ENCODE data around the gene CDH18. TPM values are rescaled to one million over a fixed set of nuclear protein-coding genes. Genes with fewer than 3 reads are reported as not detected.
"Not testable (repeated sequence)": the region's sequence is repeated elsewhere in the genome, so short reads cannot be mapped to it uniquely, and the experiment has no call there.

CDH18 gene
- total RNA-seq, 3 donors from 2014 or later, result 0.76 TPM; not detected in 2

- TF ChIP-seq CTCF (IDR thresholded peaks at IDR 0.05), result no peak
- intact Hi-C loops (cut with DNase I, micrococcal nuclease), result no loop called here
- Histone ChIP-seq H3K4me3 (no peak overlapping the region), H3K4me1 (ENCODE audit: low read depth) (no peaks in the 10 kb centered on the region), H3K9me3 (peaks cover 35% of the 10 kb centered on the region), H3K36me3 (ENCODE audit: low read depth) (no peaks in the 10 kb centered on the region)
- ATAC-seq, result no peak
- no peak for DNase-seq
These were observed 150.3 kb downstream of the CDH18 start for GRCh38 chr5:19837536-19838174.

- no peaks in the 10 kb centered on the region for H3K36me3 ChIP-seq (ENCODE audit: low read depth)
- ATAC-seq (no peak), DNase-seq (no peak)
- H3K4me3 ChIP-seq, result no peak overlapping the region
- peaks cover 31% of the 10 kb centered on the region for H3K9me3 ChIP-seq
- no peaks in the 10 kb centered on the region for H3K4me1 ChIP-seq (ENCODE audit: low read depth)
- intact Hi-C loops (cut with DNase I, micrococcal nuclease), result no loop called here
- TF ChIP-seq CTCF (IDR thresholded peaks at IDR 0.05), result no peak
These were observed 152.6 kb downstream of the CDH18 start for GRCh38 chr5:19835442-19835841.

GRCh38 chr5:19812720-19813119 is 175.3 kb downstream of the CDH18 start:
- peaks cover 12% of the 10 kb centered on the region for H3K9me3 ChIP-seq
- ATAC-seq; intact Hi-C loops (cut with DNase I, micrococcal nuclease); H3K36me3 ChIP-seq (ENCODE audit: low read depth); DNase-seq; H3K4me3 ChIP-seq; H3K4me1 ChIP-seq (ENCODE audit: low read depth): not testable (repeated sequence)

GRCh38 chr5:19806756-19807155 is 181.2 kb downstream of the CDH18 start:
- no peak for TF ChIP-seq CTCF (IDR thresholded peaks at IDR 0.05)
- ATAC-seq (no peak), DNase-seq (no peak)

GRCh38 chr5:19802686-19803085 is 185.3 kb downstream of the CDH18 start:
- Histone ChIP-seq H3K4me1 (ENCODE audit: low read depth) (no peaks in the 10 kb centered on the region), H3K9me3 (peaks cover 11% of the 10 kb centered on the region), H3K4me3 (no peak overlapping the region), H3K36me3 (ENCODE audit: low read depth) (no peaks in the 10 kb centered on the region)
- intact Hi-C loops (cut with DNase I, micrococcal nuclease), result no loop called here
- DNase-seq (no peak), ATAC-seq (no peak)
- no peak for TF ChIP-seq CTCF (IDR thresholded peaks at IDR 0.05)

More at GRCh38 chr5:19806756-19807155, 181.2 kb downstream of the CDH18 start:
- H3K4me3 ChIP-seq, result no peak overlapping the region
- intact Hi-C loops (cut with DNase I, micrococcal nuclease), result no loop called here
- H3K4me1 ChIP-seq (ENCODE audit: low read depth), result no peaks in the 10 kb centered on the region
- H3K36me3 ChIP-seq (ENCODE audit: low read depth), result no peaks in the 10 kb centered on the region
- H3K9me3 ChIP-seq, result peaks cover 14% of the 10 kb centered on the region

GRCh38 chr5:19795218-19795617 is 192.8 kb downstream of the CDH18 start:
- Histone ChIP-seq H3K4me1 (ENCODE audit: low read depth) (no peaks in the 10 kb centered on the region), H3K36me3 (ENCODE audit: low read depth) (no peaks in the 10 kb centered on the region), H3K9me3 (peaks cover 4% of the 10 kb centered on the region), H3K4me3 (no peak overlapping the region)
- DNase-seq, result no peak
- ATAC-seq, result no peak
- no peak for TF ChIP-seq CTCF (IDR thresholded peaks at IDR 0.05)
- intact Hi-C loops (cut with DNase I, micrococcal nuclease), result no loop called here
